ENCODE measurements around the gene POLR2E. TPM values are rescaled to one million over a fixed set of nuclear protein-coding genes. Genes with fewer than 3 reads are reported as not detected.
A peak's percentile ranks its signal among the peaks of the same experiment; 100 is the strongest.

The POLR2E gene
- total RNA-seq, 1 donor from 2014 or later = 248 TPM

DNA sequence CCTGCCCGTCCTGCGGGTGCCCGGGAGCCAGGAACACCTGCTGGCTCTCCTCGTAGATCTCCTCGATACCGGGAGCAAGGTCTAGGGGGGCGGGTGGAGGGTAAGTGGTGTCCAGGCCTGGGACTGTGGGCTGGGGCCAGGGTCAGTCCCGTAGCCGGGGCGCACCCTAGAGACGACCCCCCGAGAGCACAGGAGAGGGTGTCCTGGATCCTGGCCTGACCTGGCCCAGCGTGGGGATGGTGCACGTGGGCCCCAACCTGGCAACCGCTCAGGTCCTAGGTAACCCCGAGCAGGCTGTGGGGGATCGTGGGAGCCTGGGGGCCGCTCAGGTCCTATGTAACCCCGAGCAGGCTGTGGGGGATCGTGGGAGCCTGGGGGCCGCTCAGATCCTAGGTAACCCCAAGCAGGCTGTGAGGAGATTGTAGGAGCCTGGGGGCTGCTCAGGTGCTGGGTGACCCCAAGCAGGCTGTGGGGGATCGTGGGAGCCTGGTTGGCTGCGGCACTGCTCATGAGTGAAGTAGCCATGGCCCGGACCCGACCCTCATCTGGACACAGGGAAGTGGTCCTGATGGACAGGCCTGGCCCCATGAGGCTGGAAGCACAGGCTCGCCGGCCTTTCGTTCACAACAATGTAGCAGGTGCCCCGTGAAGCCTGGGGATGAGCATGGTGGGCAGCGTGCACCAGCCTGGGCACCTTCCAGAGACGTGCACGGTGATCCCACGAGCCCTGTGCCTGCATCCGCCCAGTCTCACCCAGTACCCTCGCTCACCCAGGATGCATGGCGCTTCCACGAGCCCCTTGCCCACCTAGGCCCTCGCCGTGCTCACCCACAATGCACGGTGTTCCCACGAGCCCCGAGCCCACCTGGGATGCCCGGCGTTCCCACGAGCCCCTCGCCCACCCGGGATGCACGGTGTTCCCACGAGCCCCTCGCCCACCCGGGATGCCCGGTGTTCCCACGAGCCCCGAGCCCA, 14.8 kb upstream of the POLR2E start:
- no peak overlapping the region for H3K4me3 ChIP-seq (ENCODE audit: low read depth, low read length)
- TF ChIP-seq, protein P1, sequence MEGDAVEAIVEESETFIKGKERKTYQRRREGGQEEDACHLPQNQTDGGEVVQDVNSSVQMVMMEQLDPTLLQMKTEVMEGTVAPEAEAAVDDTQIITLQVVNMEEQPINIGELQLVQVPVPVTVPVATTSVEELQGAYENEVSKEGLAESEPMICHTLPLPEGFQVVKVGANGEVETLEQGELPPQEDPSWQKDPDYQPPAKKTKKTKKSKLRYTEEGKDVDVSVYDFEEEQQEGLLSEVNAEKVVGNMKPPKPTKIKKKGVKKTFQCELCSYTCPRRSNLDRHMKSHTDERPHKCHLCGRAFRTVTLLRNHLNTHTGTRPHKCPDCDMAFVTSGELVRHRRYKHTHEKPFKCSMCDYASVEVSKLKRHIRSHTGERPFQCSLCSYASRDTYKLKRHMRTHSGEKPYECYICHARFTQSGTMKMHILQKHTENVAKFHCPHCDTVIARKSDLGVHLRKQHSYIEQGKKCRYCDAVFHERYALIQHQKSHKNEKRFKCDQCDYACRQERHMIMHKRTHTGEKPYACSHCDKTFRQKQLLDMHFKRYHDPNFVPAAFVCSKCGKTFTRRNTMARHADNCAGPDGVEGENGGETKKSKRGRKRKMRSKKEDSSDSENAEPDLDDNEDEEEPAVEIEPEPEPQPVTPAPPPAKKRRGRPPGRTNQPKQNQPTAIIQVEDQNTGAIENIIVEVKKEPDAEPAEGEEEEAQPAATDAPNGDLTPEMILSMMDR (conservative IDR thresholded peaks at IDR 0.05; ENCODE audit: low read depth, low read length) = no peak
- DNase-seq (ENCODE audit: low read depth) = no peak

DNA sequence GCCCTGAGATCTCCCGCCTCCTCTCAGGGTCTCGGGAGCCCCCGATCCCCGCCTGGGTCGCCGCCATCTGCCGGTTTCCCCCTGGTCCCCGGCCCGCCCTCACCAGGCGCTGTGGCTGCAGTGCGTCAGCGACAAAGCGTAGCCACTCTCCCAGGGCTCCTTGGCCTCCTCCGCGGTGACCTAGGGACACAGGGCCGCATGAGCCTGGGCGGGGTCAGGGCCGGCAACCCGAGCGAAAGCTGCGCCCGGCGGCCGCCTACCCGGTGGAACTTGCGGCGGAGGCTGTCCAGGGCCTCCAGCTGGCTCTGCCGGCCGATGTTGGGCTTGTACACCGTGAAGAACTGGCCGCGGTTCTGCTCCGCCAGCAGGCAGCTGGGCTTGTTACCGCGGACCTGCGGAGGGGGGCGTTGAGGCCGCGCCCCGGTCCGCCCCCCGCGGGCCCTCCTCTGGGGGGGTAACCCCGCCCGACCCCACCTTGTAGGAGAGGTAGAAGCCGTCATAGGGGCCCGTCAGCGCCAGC, 13.9 kb upstream of the POLR2E start:
- no peak for DNase-seq (ENCODE audit: low read depth)
- H3K4me3 ChIP-seq (ENCODE audit: low read depth, low read length) = no peak overlapping the region
- TF ChIP-seq, protein P1 (conservative IDR thresholded peaks at IDR 0.05; ENCODE audit: low read depth, low read length) = no peak

DNA sequence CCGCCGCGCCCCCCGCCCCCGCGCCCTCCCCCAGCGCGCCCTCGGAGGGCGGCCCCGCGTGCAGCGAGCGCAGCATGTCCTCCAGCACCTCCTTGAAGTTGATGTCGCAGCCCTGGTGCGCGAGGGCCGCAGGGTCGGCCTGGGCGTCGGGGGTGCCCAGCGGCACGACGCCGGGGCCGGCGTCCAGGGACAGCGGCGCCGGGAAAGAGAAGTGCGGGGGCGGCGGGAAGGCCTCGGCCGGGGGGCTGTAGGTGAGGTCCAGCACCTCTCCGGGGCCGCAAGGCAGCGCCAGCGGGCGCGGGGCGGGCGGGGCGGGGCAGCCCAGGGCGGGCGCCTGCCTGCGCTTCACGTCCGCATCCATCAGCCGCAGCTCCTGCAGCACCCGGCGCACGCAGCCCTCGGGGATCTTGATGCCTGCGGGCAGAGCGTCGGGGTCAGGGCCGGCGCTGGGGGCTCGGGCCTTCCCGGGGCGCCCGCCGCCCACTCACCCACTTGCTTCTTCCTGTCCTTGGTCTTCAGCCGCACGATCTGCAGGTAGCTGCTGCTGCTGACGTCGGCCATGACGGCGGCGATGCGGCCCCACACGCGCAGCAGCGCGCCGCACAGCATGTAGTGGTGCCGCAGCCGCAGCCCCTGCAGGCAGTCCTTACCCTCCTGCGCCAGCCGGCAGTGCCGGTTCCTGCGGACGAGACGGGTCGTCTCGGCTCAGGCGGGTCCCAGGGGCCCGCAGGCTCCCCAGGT, 13.3 kb upstream of the POLR2E start:
- no peak for DNase-seq (ENCODE audit: low read depth)
- no peak overlapping the region for H3K4me3 ChIP-seq (ENCODE audit: low read depth, low read length)
- TF ChIP-seq, protein P1 (conservative IDR thresholded peaks at IDR 0.05; ENCODE audit: low read depth, low read length) = no peak

DNA sequence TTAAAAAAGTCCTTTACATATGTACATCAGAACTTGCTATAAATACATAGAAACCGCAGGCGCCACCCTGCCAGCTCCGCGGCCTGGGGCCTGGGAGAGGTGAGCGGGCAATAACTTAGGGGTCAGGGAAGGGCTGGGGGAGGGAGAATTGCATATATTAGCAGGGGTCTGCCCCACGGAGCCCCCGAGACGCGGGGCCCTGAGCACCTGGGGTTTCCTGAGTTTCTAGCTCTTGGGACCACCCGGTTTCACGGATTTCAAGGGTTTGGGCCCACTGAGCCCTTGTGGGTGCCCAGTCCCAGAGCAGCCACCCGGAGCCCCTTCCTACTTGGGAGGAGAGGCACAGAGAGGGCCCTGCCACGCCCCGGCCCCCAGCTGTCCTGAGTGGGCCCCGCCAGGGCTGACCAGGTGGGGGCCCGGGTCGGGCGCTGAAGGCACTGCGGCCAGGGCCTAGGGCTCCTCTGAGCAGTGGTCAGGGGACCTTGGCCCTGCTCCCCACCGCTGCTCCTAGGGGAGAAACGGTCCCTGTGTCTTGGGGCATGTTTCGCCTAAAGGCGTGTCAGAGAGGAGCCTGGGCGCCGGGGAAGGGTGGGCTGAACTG, 12.6 kb upstream of the POLR2E start:
- no peak overlapping the region for H3K4me3 ChIP-seq (ENCODE audit: low read depth, low read length)
- no peak for DNase-seq (ENCODE audit: low read depth)
- TF ChIP-seq, protein P1 (conservative IDR thresholded peaks at IDR 0.05; ENCODE audit: low read depth, low read length) = no peak

DNA sequence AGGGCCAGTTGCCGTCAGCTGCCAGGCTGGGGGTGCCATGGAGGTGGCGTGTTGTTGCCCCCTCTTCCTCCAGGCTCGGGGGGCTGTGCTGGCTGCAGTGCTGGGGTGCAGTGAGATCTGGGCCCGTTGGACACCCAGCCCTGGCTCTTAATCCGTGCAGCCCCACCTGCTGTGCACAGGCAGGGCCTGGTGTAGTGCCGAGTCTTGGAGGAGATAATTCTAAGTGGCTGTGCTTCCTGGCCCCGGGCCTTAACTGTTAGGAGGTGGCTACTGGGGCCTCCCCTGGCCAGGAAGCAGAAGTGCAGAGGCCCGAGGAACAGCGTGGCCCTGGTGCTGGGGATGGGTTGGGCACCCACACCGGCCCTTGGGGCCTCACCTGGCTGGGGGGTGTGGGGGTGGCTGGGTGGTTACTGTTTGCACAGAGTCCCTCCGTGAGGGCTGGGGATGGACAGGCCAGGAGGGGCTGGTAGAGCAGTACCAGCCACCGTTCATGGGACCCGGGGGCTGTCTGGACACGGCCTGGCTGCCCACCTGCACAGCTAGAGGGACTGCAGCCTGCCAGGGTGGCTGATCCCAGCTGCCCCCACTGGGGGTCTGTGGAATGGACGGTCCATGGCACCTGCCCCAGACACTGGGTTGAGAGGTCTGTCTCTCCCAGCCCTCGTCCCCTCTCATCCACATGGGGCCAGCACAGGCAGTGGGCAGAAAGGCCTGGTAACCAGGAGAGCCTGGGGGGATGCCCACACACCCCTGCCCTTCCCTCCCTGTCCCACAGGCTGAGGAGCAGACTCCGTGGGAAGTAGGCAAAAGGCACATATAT, 11.9 kb upstream of the POLR2E start:
- H3K4me3 ChIP-seq (ENCODE audit: low read depth, low read length) = no peak overlapping the region
- TF ChIP-seq, protein P1 (conservative IDR thresholded peaks at IDR 0.05; ENCODE audit: low read depth, low read length) = peak; percentile 25
- no peak for DNase-seq (ENCODE audit: low read depth)
